Right atrium auricular region (tissue), 2 donors: ENCODE results near the gene GPX4. TPM values are rescaled to one million over a fixed set of nuclear protein-coding genes. Genes with fewer than 3 reads are reported as not detected.

ENCODE experiments used
- DNase-seq: peaks from one replicate; pipeline ENCODE4 v3.0.0-alpha.2; 2019; ENCODE audit warnings: low spot score
- H3K27ac ChIP-seq, 2 donors: fragments of 200-600 bp; sonication (generic); 1 replicate in 1 of 2; 2 replicates in 1 of 2; pipeline ENCODE4 v1.5.1; 2016 to 2019
- H3K27me3 ChIP-seq, 2 donors: fragments of 200-600 bp; sonication (generic); one replicate each; pipeline versions ENCODE4 v1.5.1 to v1.6.0; 2017 to 2019
- H3K36me3 ChIP-seq: fragments of 200-600 bp; sonication (generic); one replicate; pipeline ENCODE4 v1.5.1; 2016
- H3K4me1 ChIP-seq, 2 donors: fragments of 200-600 bp; sonication (generic); one replicate each; pipeline versions ENCODE4 v1.5.1 to v1.6.0; 2017 to 2019
- H3K4me3 ChIP-seq, 2 donors: fragments of 200-600 bp; sonication (generic); 1 replicate in 1 of 2; 2 replicates in 1 of 2; pipeline ENCODE4 v1.5.1; 2017 to 2019; ENCODE audit warnings: mild to moderate bottlenecking in 1 of 2, moderate library complexity in 1 of 2
- H3K9me3 ChIP-seq, 2 donors: fragments of 200-600 bp; sonication (generic); one replicate each; pipeline ENCODE4 v1.5.1; 2019
- CTCF ChIP-seq, 2 donors: fragments of 200-600 bp; sonication (generic); IDR thresholded peaks; one replicate each; pipeline ENCODE4 v1.5.1; 2019; ENCODE audit warnings: antibody characterized with exemption in 2 of 2
- total RNA-seq, 2 donors: library from RNA; depleted of rRNA; stranded (reverse); fragments of >200 nt; gene quantifications; one replicate each; pipeline ENCODE4 v1.1.0, GENCODE V29; 2016

GPX4 gene
- total RNA-seq, 2 donors from 2014 or later = 404 to 529 TPM

- Histone ChIP-seq H3K4me3 (no peak overlapping the region), H3K4me1 (peaks cover 0 to 18% of the 10 kb centered on the region in 2 donors), H3K36me3 (peaks cover 40% of the 10 kb centered on the region), H3K27me3 (no peaks in the 10 kb centered on the region), H3K9me3 (no peaks in the 10 kb centered on the region), H3K27ac (peak overlapping the region; percentile 16 to 66)
- DNase-seq = peak; percentile 82
- TF ChIP-seq CTCF (IDR thresholded peaks at IDR 0.05) = no peak
Measured at GRCh38 chr19:1087813-1088415, 15.9 kb upstream of the GPX4 start.

GRCh38 chr19:1088416-1089010 lies 15.3 kb upstream of the GPX4 start:
- Histone ChIP-seq H3K4me3 (no peak overlapping the region), H3K36me3 (peaks cover 45% of the 10 kb centered on the region), H3K9me3 (no peaks in the 10 kb centered on the region), H3K27ac (peak overlapping the region; percentile 16 to 66), H3K4me1 (peaks cover 0 to 18% of the 10 kb centered on the region in 2 donors), H3K27me3 (no peaks in the 10 kb centered on the region)
- DNase-seq = peak; percentile 71
- TF ChIP-seq CTCF (IDR thresholded peaks at IDR 0.05) = no peak

GRCh38 chr19:1089126-1089771 lies 14.5 kb upstream of the GPX4 start:
- peak overlapping the region in 1 of 2 donors; percentile 66 for H3K27ac ChIP-seq

GRCh38 chr19:1089891-1090290 lies 13.9 kb upstream of the GPX4 start:
- Histone ChIP-seq H3K27ac (no peak overlapping the region), H3K9me3 (no peaks in the 10 kb centered on the region), H3K36me3 (peaks cover 46% of the 10 kb centered on the region), H3K27me3 (no peaks in the 10 kb centered on the region), H3K4me3 (no peak overlapping the region), H3K4me1 (peaks cover 0 to 30% of the 10 kb centered on the region in 2 donors)
- TF ChIP-seq CTCF (IDR thresholded peaks at IDR 0.05) = no peak
- no peak for DNase-seq

More at GRCh38 chr19:1089126-1089771, 14.5 kb upstream of the GPX4 start:
- no peaks in the 10 kb centered on the region for H3K9me3 ChIP-seq
- no peak for DNase-seq
- no peak for TF ChIP-seq CTCF (IDR thresholded peaks at IDR 0.05)
- H3K4me1 ChIP-seq = peaks cover 0 to 25% of the 10 kb centered on the region in 2 donors
- H3K36me3 ChIP-seq = peaks cover 46% of the 10 kb centered on the region
- H3K27me3 ChIP-seq = no peaks in the 10 kb centered on the region
- no peak overlapping the region for H3K4me3 ChIP-seq

- H3K4me1 ChIP-seq = peaks cover 0 to 34% of the 10 kb centered on the region in 2 donors
- no peaks in the 10 kb centered on the region for H3K9me3 ChIP-seq
- no peaks in the 10 kb centered on the region for H3K27me3 ChIP-seq
- no peak overlapping the region for H3K27ac ChIP-seq
- no peak for TF ChIP-seq CTCF (IDR thresholded peaks at IDR 0.05)
- H3K4me3 ChIP-seq = no peak overlapping the region
- peaks cover 46% of the 10 kb centered on the region for H3K36me3 ChIP-seq
- DNase-seq = no peak
Measured at GRCh38 chr19:1090731-1091543, 12.9 kb upstream of the GPX4 start.
